Measurements from ENCODE around the gene SLC4A1AP.

- TF ChIP-seq CTCF (IDR thresholded peaks at IDR 0.05): no peak
- TF ChIP-seq POLR2A (IDR thresholded peaks at IDR 0.05): no peak
Observed at GRCh38 chr2:27709326-27709725, 45.6 kb downstream of the SLC4A1AP start.

Measured in right lobe of liver (tissue), 4 donors.